ENCODE results near the gene BNIP5. TPM values are rescaled to one million over a fixed set of nuclear protein-coding genes. Genes with fewer than 3 reads are reported as not detected.

BNIP5 gene
- total RNA-seq, 2 donors from 2014 or later = not detected

DNA sequence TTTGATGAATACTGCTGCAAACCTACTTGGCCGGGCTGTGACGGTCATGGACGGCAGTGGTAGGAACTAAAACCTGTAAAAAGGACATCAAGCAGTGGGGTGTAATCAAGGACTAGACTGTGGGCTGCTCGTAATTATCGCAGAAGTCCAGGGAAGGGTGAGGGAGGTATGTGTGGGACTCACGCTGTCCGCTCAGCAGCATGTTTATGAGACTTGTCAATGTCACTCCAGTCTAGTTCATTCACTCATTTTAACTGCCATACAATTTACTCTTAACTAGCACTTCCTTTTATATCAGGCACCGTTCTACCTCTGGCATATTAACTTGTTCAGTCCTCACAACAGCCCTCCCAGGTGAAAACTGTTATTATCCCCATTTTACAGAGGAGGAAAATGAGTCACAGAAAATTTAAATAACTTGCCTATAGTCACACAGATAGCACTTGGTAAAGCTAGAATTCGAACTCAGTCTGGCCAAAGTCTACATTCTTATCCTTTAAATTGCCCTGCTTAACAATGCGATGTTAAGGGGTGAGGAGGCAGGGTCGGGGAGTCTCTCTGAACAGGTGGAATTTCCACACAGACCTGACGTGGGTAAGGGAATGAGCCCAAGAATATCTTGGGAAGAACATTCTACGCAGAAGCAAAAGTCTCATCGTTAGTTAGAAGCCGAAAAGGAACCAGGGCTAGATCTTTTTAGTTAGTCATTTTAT is 62.7 kb downstream of the BNIP5 start:
- Histone ChIP-seq H3K27ac (no peak overlapping the region), H3K4me1 (ENCODE audit: control insufficient read depth in 1 of 2, low read depth in 2 of 2) (peaks cover 0 to under 1% of the 10 kb centered on the region in 2 donors), H3K36me3 (no peaks in the 10 kb centered on the region), H3K4me3 (no peak overlapping the region), H3K9me3 (no peaks in the 10 kb centered on the region), H3K27me3 (replicated peaks; ENCODE audit: insufficient read depth) (no peaks in the 10 kb centered on the region)
- ATAC-seq (ENCODE audit: insufficient number of reproducible peaks, low FRiP score, low read depth) = no peak
- TF ChIP-seq, protein P1, sequence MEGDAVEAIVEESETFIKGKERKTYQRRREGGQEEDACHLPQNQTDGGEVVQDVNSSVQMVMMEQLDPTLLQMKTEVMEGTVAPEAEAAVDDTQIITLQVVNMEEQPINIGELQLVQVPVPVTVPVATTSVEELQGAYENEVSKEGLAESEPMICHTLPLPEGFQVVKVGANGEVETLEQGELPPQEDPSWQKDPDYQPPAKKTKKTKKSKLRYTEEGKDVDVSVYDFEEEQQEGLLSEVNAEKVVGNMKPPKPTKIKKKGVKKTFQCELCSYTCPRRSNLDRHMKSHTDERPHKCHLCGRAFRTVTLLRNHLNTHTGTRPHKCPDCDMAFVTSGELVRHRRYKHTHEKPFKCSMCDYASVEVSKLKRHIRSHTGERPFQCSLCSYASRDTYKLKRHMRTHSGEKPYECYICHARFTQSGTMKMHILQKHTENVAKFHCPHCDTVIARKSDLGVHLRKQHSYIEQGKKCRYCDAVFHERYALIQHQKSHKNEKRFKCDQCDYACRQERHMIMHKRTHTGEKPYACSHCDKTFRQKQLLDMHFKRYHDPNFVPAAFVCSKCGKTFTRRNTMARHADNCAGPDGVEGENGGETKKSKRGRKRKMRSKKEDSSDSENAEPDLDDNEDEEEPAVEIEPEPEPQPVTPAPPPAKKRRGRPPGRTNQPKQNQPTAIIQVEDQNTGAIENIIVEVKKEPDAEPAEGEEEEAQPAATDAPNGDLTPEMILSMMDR (IDR thresholded peaks at IDR 0.05) = no peak
- DNase-seq (ENCODE audit: low spot score) = no peak

DNA sequence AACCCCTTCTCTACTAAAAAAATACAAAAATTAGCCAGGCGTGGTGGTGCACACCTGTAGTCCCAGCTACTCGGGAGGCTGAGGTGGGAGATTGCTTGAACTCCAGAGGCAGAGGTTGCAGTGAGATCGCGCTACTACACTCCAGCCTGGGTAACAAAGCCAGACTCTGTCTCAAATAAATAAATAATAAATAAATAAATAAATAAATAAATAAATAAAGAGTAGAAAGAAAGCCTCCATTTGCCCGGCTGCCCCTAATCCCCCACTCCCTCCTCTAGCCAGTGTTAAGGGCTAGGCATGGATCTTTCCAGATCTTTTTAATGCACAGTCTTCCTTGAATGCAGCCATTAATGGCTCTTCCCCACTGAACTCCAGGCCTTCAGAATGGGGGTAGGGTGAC is 63.6 kb downstream of the BNIP5 start:
- Histone ChIP-seq H3K36me3 (no peaks in the 10 kb centered on the region), H3K4me3 (no peak overlapping the region), H3K9me3 (no peaks in the 10 kb centered on the region), H3K27ac (no peak overlapping the region), H3K4me1 (ENCODE audit: control insufficient read depth in 1 of 2, low read depth in 2 of 2) (peaks cover 0 to 8% of the 10 kb centered on the region in 2 donors), H3K27me3 (replicated peaks; ENCODE audit: insufficient read depth) (no peaks in the 10 kb centered on the region)
- DNase-seq (ENCODE audit: low spot score) = no peak
- TF ChIP-seq, protein P1 (IDR thresholded peaks at IDR 0.05) = no peak
- ATAC-seq (ENCODE audit: insufficient number of reproducible peaks, low FRiP score, low read depth) = no peak

DNA sequence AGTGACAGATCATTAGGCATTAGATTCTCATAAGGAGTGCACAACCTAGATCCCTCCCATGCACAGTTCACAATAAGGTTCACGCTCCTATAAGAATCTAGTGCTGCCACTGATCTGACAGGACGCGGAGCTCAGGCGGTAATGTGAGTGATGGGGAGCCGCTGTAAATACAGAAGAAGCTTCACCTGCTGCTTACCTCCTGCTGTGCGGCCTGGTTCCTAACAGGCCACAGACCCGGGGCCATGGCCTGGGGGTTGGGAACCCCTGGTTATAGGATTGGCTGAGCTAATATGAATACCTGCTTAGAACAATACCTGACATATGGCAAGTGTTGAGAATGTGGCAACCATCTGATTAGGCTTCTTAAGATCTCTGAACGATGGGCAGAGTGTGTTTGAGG is 64.5 kb downstream of the BNIP5 start:
- H3K27me3 ChIP-seq (replicated peaks; ENCODE audit: insufficient read depth) = no peaks in the 10 kb centered on the region
- no peaks in the 10 kb centered on the region for H3K9me3 ChIP-seq
- H3K27ac ChIP-seq = no peak overlapping the region
- H3K4me1 ChIP-seq (ENCODE audit: control insufficient read depth in 1 of 2, low read depth in 2 of 2) = peaks cover 0 to 8% of the 10 kb centered on the region in 2 donors
- TF ChIP-seq, protein P1 (IDR thresholded peaks at IDR 0.05) = no peak
- DNase-seq (ENCODE audit: low spot score) (no peak), ATAC-seq (ENCODE audit: insufficient number of reproducible peaks, low FRiP score, low read depth) (no peak)
- no peak overlapping the region for H3K4me3 ChIP-seq
- no peaks in the 10 kb centered on the region for H3K36me3 ChIP-seq

DNA sequence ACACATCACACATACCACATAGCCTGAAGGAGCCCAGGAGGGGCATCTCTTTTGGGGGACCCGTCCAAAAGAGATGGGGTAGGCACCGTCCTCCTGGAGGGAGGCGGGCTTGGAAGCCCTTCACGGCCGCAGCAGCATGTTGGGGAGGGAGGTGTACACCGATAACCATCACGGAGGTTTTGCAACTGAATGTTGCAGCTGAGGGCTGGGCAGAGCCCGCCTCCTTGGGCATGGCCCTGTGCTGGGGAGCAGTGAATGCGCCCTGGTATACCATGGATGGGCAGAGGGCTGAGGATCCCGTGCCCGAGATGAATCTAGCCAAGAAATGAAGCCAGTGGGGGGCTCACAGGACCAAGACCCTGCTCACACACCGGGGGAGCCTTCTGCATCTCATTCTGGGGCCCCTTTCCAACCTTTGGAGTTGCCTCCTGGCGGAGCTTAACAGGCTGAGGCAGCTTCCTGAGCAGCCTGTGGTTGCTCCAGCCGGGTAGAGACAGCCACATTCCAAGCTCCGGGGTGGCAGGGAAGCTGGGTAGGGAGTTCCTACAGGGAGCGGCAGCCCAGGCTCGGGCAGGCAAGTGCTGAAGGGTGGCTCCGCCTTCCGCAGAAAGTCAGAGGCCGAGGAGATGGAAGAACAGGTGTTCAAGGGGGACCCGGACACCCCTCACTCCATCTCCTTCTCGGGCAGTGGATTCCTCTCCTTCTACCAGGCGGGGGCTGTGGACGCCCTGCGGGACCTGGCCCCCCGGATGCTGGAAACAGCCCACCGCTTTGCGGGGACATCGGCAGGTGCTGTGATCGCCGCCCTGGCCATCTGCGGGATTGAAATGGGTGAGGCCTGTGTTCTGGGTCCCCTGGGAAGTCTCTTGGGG is 66.6 kb downstream of the BNIP5 start, which contains the start of gene PNPLA1:
Gene PNPLA1, plus strand, starts transcription at position 227 of the 872 bp plus-strand sequence. Its CDS starts 400 bp downstream, at position 627.
- no peak within 1 kb of the TSS for H3K27ac ChIP-seq
- no peaks in the 10 kb centered on the region for H3K36me3 ChIP-seq
- H3K4me3 ChIP-seq = no peak within 1 kb of the TSS
- H3K4me1 ChIP-seq (ENCODE audit: control insufficient read depth in 1 of 2, low read depth in 2 of 2) = peaks cover 0 to 8% of the 10 kb centered on the region in 2 donors
- TF ChIP-seq, protein P1 (IDR thresholded peaks at IDR 0.05) = no peak
- no peaks in the 10 kb centered on the region for H3K27me3 ChIP-seq (replicated peaks; ENCODE audit: insufficient read depth)
- ATAC-seq (ENCODE audit: insufficient number of reproducible peaks, low FRiP score, low read depth) = no peak
- DNase-seq (ENCODE audit: low spot score) = no peak
- H3K9me3 ChIP-seq = peaks cover 6% of the 10 kb centered on the region

Measured in thoracic aorta (tissue), 2 donors.